Measurements from ENCODE around the gene RPL41.
A peak's percentile ranks its signal among the peaks of the same experiment; 100 is the strongest.
"Not testable (repeated sequence)": the region's sequence is repeated elsewhere in the genome, so short reads cannot be mapped to it uniquely, and the experiment has no call there.

Gene RPL41

DNA sequence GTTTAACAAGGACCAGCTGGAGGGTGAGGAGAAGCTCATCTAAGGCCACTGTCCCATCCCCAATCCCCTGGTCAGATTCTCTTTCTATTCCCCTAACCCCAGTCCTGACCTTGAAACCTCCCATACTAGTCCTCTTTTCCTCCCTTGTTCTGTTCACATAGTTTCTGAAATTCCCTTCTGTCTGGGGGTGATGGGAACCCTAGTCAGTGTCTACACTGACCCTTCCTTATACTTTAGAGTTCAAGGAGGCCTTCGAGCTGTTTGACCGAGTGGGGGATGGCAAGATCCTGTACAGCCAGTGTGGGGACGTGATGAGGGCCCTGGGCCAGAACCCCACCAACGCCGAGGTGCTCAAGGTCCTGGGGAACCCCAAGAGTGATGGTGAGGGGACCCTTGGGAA, 38.4 kb downstream of the RPL41 start:
- no peak for DNase-seq (ENCODE audit: low spot score)

DNA sequence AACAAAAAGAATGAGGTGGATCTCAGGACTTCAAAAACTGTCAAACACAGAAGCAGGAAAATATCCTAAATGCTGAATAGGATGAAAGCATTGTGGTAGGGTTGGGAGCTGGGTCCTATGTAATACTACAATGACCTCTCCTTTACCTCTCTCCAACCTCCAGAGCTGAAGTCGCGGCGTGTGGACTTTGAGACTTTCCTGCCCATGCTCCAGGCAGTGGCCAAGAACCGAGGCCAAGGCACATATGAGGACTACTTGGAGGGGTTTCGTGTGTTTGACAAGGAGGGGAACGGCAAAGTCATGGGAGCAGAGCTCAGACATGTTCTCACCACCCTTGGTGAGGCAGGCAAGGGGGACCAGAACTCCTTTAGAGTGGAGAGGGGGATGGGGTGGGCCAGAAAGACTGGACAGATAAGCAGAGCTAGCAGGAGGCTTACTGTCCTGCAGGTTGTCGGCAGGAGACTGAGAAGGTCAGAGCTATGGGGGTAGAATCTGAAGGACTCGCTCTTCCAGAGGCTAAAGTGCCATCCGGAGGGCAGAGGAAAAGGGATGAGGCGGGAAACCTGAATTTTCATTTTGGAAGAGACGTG, 38.9 kb downstream of the RPL41 start:
- no peak for DNase-seq (ENCODE audit: low spot score)

DNA sequence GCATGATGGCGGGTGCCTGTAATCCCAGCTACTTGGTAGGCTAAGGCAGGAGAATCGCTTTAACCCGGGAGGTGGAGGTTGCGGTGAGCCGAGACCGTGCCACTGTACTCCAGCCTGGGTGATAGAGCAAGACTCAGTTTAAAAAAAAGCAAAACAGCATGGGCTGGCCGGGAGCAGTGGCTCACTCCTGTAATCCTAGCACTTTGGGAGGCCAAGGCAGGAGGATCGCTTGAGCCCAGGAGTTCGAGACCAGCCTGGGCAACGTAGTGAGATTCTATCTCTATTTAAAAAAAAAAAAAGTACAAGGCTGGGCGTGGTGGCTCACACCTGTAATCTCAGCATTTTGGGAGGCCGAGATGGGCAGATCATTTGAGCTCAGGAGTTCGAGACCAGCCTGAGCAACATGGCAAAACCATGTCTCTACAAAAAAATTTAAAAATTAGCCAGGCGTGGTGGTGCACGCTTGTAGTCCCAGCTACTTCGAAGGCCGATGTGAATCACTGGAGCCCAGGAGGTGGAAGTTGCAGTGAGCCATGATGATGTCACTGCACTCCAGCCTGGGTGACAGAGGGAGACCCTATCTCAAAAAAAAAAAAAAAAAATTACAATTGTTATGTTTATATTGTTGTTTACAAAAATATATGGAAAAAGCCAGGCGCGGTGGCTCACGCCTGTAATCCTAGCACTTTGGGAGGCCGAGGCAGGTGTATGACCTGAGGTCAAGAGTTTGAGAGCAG, 40.2 kb downstream of the RPL41 start:
- DNase-seq (ENCODE audit: low spot score): not testable (repeated sequence)

DNA sequence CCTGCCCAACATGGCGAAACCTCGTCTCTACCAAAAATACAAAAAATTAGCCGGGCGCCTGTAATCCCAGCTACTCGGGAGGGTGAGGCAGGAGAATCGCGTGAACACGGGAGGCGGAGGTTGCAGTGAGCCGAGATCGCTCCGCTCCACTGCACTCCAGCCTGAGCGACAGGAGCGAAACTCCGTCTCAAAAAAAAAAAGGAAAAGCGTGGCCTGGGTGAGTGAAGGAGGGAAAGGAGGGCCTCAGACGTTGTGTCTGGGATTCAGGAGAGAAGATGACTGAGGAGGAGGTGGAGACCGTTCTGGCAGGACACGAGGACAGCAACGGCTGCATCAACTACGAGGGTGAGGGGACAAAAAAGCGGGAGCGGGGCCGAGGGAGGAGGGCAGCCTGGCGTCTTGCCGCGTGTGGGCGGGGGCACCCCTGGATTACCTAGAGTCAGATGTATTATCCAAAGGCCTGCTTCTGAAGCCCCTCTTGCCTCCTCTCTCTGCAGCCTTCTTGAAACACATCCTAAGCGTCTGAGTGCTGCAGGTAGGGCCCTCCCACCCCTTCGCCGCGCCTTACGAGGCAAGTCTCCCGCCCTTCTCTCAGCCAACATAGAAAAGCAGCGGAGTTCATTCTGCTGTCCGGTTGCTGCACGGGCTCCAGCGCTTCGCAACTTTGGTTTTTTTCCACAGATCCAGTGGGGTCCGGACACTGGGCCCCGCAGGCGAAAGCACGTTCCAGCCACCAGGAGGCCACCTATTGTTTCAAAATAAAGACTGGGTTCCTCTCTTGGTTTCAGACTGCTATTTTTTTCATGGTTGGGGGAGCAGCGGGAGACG, 41.0 kb downstream of the RPL41 start:
- DNase-seq (ENCODE audit: low spot score): peak; percentile 55

DNA sequence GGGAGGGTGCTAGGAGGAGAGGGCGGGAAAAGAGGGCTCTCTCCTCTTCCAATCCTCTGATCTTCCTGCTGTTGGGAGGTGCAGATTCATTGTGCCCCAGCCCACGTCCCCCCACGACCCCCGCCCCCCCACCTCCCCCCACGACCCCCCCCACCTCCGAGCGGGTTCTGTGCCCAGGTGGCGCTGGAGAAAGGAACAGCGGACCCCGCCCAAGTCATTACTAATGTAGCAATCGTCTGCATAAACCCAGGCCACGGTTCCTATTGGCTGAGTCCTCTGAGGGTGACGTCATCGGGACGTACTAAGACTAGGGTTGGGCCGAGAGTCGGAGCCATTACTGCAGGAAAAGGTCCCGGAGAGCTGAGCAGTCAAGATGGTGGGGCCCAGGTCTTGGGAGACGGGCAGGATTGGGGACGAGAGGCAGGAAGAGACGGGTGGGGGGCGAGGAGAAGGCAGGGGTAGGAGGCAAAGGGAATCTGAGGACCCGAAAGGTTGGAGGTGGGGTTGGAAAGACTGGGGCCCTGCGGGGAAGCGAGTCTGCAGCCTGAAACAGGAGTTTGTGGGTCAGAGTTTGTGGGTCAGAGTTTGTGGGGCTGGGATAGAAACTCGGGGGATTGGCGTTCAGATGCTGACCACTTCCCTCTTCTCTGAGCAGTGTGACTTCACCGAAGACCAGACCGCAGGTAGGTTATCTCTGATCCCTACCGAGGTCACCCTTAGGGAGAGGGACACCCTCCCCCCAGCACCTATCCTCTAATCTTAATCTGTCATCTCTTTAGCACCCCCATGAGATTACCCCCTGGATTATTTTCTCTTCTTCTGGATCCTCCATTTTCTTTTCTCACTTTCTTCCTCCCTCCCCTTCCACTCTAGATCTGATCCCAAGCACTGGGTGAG, 41.8 kb downstream of the RPL41 start, which contains the start of gene MYL6:
MYL6 (plus strand) TSS at position 331 of the 897 bp plus-strand sequence; CDS start at position 374, 43 bp downstream.
- peak; percentile 98 for DNase-seq (ENCODE audit: low spot score)

DNA sequence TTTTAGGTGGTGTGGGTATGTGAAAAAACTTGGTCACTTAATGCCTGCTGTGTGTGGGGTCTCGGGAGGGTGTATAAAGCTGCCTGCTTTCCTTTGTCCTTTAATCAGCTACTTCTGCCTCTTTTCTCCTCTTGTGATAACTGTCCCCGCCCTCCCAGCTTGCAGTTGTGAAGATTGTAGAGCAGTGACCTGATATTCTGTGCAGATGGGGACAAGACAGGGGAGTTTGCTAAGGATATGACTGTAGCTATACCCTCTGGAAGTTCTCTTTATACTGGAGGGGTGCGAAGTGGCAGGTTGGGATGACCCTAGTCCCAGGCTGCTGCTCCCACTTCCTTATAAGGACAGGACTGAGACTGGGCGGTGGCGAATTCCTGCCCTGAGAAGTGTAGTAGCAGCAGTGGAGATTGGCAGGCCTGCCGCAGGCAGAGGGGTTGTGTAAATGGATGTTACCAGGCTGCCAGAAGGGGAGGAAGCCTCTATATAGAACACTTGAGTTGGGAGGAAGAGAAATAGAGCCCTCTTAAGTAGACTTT, 42.6 kb downstream of the RPL41 start:
- peak; percentile 43 for DNase-seq (ENCODE audit: low spot score)

DNA sequence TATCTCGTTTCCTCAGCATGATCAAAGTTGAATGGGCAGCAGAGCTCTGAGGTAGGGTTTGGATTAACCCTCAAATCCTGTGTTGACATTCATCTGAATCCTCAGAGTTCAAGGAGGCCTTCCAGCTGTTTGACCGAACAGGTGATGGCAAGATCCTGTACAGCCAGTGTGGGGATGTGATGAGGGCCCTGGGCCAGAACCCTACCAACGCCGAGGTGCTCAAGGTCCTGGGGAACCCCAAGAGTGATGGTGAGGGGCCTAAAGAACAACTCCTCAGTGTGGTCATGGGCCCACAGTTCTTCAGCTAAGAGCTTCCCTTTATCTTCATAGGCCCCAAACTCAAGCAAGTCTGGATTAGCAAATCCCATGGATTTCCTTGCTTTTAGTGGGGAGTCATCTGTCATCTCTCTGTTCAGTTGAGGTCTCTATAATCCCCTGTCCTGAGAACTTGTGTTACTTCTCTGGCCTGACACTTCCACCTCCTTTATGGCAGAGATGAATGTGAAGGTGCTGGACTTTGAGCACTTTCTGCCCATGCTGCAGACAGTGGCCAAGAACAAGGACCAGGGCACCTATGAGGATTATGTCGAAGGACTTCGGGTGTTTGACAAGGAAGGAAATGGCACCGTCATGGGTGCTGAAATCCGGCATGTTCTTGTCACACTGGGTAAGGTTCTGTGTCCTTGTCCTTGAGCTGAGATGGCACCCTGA, 43.2 kb downstream of the RPL41 start:
- DNase-seq (ENCODE audit: low spot score): no peak

DNA sequence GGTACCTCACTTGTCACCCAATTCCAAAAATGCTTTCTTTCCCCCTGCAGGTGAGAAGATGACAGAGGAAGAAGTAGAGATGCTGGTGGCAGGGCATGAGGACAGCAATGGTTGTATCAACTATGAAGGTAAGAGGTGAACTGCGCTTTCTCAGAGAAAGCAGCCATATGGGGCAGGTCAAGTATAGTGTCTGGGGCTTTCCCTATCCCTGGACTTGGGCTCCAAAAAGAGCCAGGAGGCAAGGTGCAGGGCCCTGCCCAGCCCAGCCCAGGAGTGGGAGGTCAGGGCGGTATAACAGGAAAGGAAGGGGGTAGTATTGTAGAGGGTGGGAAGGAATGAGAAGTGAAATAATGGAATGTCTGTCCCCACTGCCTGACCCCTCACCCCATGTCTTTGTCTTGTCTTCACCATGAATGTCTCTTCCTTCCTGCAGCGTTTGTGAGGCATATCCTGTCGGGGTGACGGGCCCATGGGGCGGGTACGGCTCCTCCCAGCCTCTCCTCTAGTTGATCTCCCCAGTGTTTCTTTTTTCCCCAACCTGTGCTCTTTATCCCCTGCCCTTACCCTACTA, 43.8 kb downstream of the RPL41 start:
- peak; percentile 74 for DNase-seq (ENCODE audit: low spot score)

DNA sequence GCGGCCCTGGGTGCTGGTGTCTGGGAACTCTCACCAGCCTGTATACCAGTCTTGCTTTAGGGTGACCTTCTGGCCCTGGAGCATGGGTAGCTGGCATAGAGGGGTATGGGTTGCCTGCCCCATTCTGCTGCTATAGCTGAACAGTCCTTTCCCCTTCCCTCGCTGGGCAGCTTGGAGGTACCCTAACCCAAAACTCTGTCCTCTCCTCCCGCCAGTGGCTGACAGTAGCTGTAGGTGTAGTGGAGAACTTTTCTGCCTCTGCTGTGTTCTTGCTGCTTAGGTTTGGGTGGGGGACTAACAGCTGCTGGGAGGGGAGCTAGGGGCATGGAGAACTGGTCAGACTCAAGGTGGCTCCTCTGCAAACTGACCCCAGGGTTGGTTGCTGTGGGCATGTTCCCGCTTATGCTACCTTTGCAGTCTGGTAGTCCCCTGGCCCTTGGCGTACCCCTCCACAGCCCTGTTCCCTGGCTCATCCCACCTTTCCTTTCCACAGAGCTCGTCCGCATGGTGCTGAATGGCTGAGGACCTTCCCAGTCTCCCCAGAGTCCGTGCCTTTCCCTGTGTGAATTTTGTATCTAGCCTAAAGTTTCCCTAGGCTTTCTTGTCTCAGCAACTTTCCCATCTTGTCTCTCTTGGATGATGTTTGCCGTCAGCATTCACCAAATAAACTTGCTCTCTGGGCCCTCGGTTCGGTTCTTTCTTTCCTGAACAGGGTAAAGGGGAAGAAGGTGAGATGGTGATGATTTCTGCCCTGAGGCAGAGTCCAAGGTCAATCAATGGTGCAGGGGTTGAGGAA, 44.7 kb downstream of the RPL41 start:
- no peak for DNase-seq (ENCODE audit: low spot score)

DNA sequence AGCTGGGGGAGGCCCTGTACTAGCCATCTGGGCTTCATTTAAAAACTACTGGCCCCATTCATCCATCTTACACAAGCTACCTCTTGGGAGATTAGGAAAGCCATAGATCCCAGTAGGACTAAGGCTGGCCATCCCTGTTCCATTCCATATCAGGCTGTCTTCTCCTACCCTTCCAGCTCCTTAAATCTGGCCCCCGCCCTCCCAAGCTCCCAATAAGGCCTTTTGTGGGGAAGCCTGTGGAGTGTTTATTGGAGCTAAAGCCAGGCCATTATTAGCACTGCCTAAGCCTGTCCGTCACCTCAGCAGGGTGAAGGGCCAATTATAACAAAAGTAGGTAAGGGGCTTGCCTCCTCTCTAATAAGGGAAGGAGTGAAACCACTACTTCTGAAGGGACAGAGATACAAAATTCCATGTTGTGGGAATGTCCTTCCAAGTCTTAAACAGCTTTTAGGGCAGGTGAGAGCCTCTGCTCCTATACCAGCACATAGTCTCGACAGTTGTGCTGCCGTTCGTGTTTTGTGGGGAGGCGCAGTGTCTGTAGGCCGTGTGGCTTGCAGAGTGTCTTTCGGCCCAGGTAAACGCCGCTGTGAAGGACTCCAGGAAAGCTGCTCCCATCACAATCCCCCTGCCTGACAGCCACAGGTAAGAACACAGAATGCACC, 45.4 kb downstream of the RPL41 start:
- DNase-seq (ENCODE audit: low spot score): no peak

DNA sequence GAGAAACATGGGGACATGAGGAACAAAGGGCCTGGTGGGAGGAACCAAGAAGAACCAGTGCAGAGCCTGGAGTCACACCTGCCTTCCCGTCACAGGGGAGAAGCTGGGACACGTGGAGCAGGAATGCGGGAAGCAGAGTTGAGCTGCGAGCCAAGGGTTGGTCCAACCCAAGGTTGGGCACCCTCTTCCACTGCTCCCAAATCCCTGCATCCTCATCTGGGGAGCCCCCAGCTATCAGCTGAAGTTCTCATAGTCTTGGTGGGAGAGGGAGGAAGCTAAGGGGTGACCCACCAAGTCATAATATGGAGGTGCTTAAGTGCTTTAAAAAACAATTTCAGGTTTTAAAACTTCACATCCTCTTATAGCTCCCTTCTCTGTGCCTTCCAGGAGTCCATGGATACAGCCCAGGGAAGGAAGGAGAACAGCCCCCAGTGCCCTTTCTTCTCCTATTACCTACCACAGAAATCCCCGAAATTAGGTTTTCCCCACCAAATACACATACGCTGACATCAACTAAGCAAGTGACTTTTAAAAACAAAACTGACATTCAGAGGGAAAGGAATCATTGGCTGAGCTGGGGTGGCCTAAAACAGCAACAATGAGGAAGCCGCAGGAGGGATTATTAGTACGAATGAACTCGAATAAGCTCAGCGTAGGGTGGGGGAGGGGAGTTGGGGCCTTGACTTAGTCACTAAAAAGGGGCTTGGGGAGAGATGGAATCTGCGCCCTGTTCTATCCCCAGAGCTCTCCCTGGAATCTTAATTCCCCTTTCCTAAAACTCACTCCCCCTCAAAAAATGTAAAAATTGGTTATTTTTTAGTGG, 46.2 kb downstream of the RPL41 start:
- no peak for DNase-seq (ENCODE audit: low spot score)

DNA sequence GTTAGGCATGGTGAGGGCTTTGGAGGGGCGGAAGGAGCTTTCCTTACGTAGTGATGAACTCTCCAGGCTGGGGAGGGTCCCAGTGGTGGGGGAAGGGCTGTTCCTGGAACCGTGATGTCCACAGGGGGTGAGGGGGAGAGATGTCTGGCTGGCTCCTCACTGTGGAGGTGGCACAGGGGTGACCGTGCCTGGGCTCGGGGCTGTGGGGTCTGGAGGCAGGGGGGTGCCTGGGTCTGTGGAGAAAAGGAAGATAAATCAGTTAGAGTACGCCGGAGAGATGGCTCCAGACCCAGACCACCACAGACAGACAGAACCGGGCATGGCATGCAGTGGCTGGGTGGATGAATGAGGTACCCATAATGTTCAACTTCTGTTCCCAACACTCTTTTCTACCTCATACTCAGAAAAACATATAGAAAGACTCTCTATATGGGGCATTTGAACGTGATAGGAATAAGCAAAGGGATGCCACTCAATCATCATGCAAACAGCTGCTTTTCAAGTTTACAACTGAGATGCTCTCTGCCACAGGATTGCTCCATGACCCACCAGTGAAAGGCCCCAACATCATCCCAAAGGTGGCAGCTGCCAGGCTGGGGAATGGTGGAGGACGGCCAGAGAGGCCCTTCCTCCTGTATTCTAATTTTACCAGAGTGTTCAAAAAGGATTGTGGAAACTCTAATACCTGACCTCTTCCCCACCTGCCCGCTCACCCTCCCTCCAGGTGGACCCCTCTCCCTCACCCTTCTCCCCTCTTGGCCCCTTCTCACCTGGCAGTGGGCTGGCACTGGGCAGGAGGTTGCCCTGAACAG, 47.3 kb downstream of the RPL41 start:
- DNase-seq (ENCODE audit: low spot score): no peak

DNA sequence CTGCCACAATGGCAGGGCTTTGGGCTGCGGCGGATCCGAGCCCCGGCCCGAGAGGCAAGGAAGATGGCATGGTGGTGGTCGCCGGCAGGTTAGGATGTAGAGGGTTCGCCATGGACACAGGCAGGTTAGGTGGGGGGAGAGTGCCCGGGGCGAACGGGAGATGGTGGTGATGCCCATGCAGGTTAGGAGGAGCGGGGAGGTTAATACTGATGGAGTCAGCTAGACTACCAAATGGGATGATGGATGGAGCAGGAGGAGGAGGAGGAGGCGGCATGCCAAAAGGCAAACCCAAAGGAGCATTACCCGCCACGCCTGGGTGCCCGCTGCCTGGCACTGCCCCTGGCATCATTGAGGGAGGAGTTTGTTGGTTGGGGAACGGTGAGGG, 47.9 kb downstream of the RPL41 start:
- no peak for DNase-seq (ENCODE audit: low spot score)

DNA sequence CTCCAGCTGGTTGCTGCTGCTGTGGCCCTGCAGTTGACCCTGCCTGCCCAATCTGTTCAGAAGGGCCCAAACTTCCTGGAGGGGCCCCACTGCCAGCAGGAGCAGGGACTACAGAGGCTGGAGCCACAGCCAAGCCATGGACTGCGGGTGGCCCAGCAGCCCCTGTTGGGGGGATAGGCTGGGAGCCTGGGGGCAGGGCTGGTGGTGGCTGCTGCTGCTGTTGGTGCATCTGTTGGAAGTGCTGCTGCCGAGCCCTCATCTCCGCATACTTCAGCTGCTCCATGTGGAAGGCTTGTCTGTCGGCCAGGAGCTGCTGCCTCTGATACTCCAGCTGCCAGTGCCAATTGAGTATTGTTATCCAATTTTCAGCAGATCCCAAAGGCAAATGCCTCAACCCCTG, 48.9 kb downstream of the RPL41 start:
- DNase-seq (ENCODE audit: low spot score): no peak
